Thoracic aorta (tissue), 2 donors: ENCODE measurements around the gene ACTA2. TPM values are rescaled to one million over a fixed set of nuclear protein-coding genes. Genes with fewer than 3 reads are reported as not detected.

Experiments used
- ATAC-seq: fragments of 150-250 bp; one replicate; pipeline ENCODE4 v1.8.0; 2017; ENCODE audit warnings: low read depth; ENCODE audit not compliant: insufficient number of reproducible peaks, low FRiP score
- DNase-seq: peaks from one replicate; pipeline ENCODE4 v3.0.0-alpha.2; 2020; ENCODE audit warnings: low spot score
- H3K27ac ChIP-seq, 2 donors: fragments of 200-600 bp; sonication (generic); 1 replicate in 1 of 2; 2 replicates in 1 of 2; pipeline ENCODE4 v1.5.1; 2016; ENCODE audit warnings: mild to moderate bottlenecking in 2 of 2, moderate library complexity in 2 of 2
- H3K27me3 ChIP-seq: fragments of 200-600 bp; sonication (generic); replicated peaks from 2 replicates; pipeline ENCODE4 v1.6.0; 2016; ENCODE audit warnings: mild to moderate bottlenecking; ENCODE audit not compliant: insufficient read depth
- H3K36me3 ChIP-seq: fragments of 200-600 bp; sonication (generic); one replicate; pipeline ENCODE4 v1.5.1; 2016
- H3K4me1 ChIP-seq, 2 donors: fragments of 200-600 bp; sonication (generic); 1 replicate in 1 of 2; 2 replicates in 1 of 2; pipeline versions ENCODE4 v1.5.1 to v1.6.0; 2016; ENCODE audit warnings: low read depth in 2 of 2, mild to moderate bottlenecking in 1 of 2; ENCODE audit not compliant: control insufficient read depth in 1 of 2
- H3K4me3 ChIP-seq: fragments of 200-600 bp; sonication (generic); 2 replicates; pipeline ENCODE4 v1.5.1; 2016; ENCODE audit warnings: mild to moderate bottlenecking
- H3K9me3 ChIP-seq: fragments of 200-600 bp; sonication (generic); 2 replicates; pipeline ENCODE4 v1.5.1; 2016
- total RNA-seq, 2 donors: library from RNA; depleted of rRNA; stranded (reverse); fragments of >200 nt; gene quantifications; one replicate each; pipeline versions ENCODE4 v1.1.0 to v1.2.3, GENCODE V29; 2016
- TF ChIP-seq, protein P1 (sequence below): fragments of 200-600 bp; sonication (generic); IDR thresholded peaks from one replicate; pipeline ENCODE4 v1.5.1; 2019; ENCODE audit warnings: antibody characterized with exemption

ACTA2 gene
- total RNA-seq, 2 donors from 2014 or later = 4,797 to 12,240 TPM

DNA sequence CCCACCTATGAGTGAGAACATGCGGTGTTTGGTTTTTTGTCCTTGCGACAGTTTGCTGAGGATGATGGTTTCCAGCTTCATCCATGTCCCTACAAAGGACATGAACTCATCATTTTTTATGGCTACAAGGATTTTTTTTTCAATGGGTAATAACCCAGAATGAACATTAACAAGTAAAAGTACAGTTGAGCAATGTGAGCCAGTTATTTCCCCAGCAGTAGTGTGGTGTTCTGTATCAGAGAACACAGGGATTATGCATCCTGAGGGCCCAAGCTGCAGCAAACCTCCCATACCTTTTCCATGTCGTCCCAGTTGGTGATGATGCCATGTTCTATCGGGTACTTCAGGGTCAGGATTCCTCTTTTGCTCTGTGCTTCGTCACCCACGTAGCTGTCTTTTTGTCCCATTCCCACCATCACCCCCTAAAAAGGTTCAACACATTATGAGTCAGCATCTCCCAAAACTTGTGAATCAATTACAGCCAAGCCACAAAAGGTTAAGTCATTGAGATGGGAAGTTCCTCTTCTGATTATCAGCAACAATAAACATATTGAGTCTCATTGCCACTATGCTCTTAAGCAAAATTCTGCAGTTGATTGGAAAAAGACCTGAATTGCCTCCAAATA lies 5.5 kb downstream of the ACTA2 start:
- peaks cover 22 to 51% of the 10 kb centered on the region in 2 donors for H3K4me1 ChIP-seq
- peaks cover 75% of the 10 kb centered on the region for H3K36me3 ChIP-seq
- H3K9me3 ChIP-seq = no peaks in the 10 kb centered on the region
- TF ChIP-seq, protein P1, sequence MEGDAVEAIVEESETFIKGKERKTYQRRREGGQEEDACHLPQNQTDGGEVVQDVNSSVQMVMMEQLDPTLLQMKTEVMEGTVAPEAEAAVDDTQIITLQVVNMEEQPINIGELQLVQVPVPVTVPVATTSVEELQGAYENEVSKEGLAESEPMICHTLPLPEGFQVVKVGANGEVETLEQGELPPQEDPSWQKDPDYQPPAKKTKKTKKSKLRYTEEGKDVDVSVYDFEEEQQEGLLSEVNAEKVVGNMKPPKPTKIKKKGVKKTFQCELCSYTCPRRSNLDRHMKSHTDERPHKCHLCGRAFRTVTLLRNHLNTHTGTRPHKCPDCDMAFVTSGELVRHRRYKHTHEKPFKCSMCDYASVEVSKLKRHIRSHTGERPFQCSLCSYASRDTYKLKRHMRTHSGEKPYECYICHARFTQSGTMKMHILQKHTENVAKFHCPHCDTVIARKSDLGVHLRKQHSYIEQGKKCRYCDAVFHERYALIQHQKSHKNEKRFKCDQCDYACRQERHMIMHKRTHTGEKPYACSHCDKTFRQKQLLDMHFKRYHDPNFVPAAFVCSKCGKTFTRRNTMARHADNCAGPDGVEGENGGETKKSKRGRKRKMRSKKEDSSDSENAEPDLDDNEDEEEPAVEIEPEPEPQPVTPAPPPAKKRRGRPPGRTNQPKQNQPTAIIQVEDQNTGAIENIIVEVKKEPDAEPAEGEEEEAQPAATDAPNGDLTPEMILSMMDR = no peak
- DNase-seq (no peak), ATAC-seq (no peak)
- H3K4me3 ChIP-seq = peak overlapping the region; percentile 95
- no peaks in the 10 kb centered on the region for H3K27me3 ChIP-seq
- peak overlapping the region; percentile 95 to 99 for H3K27ac ChIP-seq

DNA sequence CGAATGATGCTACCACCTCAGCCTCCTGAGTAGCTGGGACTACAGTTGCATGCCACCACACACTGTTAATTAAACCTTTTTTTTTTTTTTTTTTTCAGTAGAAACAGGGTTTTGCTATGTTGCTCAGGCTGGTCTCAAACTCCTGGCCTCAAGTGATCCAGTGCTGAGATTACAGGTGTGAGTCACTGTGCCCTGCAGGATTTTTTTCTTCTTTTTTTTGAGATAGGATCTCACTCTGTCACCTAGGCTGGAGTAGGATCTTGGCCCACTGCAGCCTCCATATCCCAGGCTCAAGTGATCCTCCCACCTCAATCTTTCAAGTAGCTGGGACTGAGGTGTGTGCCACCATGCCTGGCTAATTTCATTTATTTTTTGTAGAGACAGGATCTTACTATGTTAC lies 6.4 kb downstream of the ACTA2 start:
- Histone ChIP-seq H3K36me3 (peaks cover 83% of the 10 kb centered on the region), H3K27me3 (no peaks in the 10 kb centered on the region), H3K9me3 (no peaks in the 10 kb centered on the region), H3K4me1 (peaks cover 22 to 60% of the 10 kb centered on the region in 2 donors), H3K4me3 (peak overlapping the region; percentile 95), H3K27ac (peak overlapping the region; percentile 41 to 44)
- TF ChIP-seq, protein P1 = no peak
- DNase-seq = no peak
- no peak for ATAC-seq

GRCh38 chr10:88944813-88945212 lies 7.8 kb downstream of the ACTA2 start:
- H3K9me3 ChIP-seq = no peaks in the 10 kb centered on the region
- ATAC-seq = no peak
- peaks cover 91% of the 10 kb centered on the region for H3K36me3 ChIP-seq
- H3K27me3 ChIP-seq = no peaks in the 10 kb centered on the region
- peak overlapping the region; percentile 95 for H3K4me3 ChIP-seq
- no peak for DNase-seq
- H3K27ac ChIP-seq = peak overlapping the region; percentile 47 to 58
- TF ChIP-seq, protein P1 = no peak
- H3K4me1 ChIP-seq = peaks cover 27 to 74% of the 10 kb centered on the region in 2 donors

- Histone ChIP-seq H3K27ac (peak overlapping the region; percentile 36 to 47), H3K36me3 (peaks cover 92% of the 10 kb centered on the region), H3K27me3 (no peaks in the 10 kb centered on the region), H3K4me1 (peaks cover 27 to 84% of the 10 kb centered on the region in 2 donors), H3K9me3 (no peaks in the 10 kb centered on the region), H3K4me3 (peak overlapping the region; percentile 95)
- ATAC-seq = no peak
- TF ChIP-seq, protein P1 = no peak
- DNase-seq = no peak
Measured at GRCh38 chr10:88943778-88944177, 8.8 kb downstream of the ACTA2 start.

DNA sequence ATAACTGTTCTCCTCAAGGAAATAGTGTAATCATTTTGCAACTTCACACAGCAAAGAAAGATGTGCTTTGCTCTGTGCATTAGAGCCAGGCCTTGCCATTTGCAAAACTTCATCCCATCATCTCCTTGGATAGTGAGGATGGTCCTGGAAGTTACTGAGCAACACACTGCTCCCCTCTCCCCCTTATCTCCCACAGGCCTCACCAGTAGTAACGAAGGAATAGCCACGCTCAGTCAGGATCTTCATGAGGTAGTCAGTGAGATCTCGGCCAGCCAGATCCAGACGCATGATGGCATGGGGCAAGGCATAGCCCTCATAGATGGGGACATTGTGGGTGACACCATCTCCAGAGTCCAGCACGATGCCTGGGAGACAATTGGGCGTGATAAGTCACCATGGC lies 11.5 kb downstream of the ACTA2 start:
- peaks cover 23 to 91% of the 10 kb centered on the region in 2 donors for H3K4me1 ChIP-seq

More for the DNA sequence above, 11.5 kb downstream of the ACTA2 start:
- Histone ChIP-seq H3K27ac (peak overlapping the region; percentile 53 to 77), H3K36me3 (peaks cover 95% of the 10 kb centered on the region), H3K4me3 (no peak overlapping the region), H3K27me3 (no peaks in the 10 kb centered on the region), H3K9me3 (no peaks in the 10 kb centered on the region)
- ATAC-seq (no peak), DNase-seq (no peak)
- TF ChIP-seq, protein P1 = no peak
